ENCODE data around the gene KLHL17.
"Not testable (repeated sequence)": the region's sequence is repeated elsewhere in the genome, so short reads cannot be mapped to it uniquely, and the experiment has no call there.

KLHL17 gene

GRCh38 chr1:978835-979743 lies 18.7 kb downstream of the KLHL17 start:
- in situ Hi-C loops (cut with MboI; ENCODE audit: low sequenced_read_pairs): no loop called here

GRCh38 chr1:979744-980072 lies 19.3 kb downstream of the KLHL17 start:
- in situ Hi-C loops (cut with MboI; ENCODE audit: low sequenced_read_pairs): no loop called here

GRCh38 chr1:980137-980571 lies 19.8 kb downstream of the KLHL17 start:
- in situ Hi-C loops (cut with MboI; ENCODE audit: low sequenced_read_pairs): no loop called here

- in situ Hi-C loops (cut with MboI; ENCODE audit: low sequenced_read_pairs): no loop called here
Observed at GRCh38 chr1:980602-981395, 20.4 kb downstream of the KLHL17 start.

GRCh38 chr1:981491-981954 lies 21.1 kb downstream of the KLHL17 start:
- in situ Hi-C loops (cut with MboI; ENCODE audit: low sequenced_read_pairs): no loop called here

GRCh38 chr1:981955-982558 lies 21.7 kb downstream of the KLHL17 start, which contains the start of gene PERM1:
PERM1 (minus strand) TSS chr1:982093; CDS start chr1:981029, 1,064 bp downstream.
- in situ Hi-C loops (cut with MboI; ENCODE audit: low sequenced_read_pairs): no loop called here

GRCh38 chr1:982765-983436 lies 22.5 kb downstream of the KLHL17 start:
- in situ Hi-C loops (cut with MboI; ENCODE audit: low sequenced_read_pairs): no loop called here

GRCh38 chr1:983798-984475 lies 23.6 kb downstream of the KLHL17 start:
- in situ Hi-C loops (cut with MboI; ENCODE audit: low sequenced_read_pairs): no loop called here

- in situ Hi-C loops (cut with MboI; ENCODE audit: low sequenced_read_pairs): no loop called here
Observed at GRCh38 chr1:984476-984814, 24.1 kb downstream of the KLHL17 start.

GRCh38 chr1:985126-985525 lies 24.7 kb downstream of the KLHL17 start:
- in situ Hi-C loops (cut with MboI; ENCODE audit: low sequenced_read_pairs): no loop called here

- in situ Hi-C loops (cut with MboI; ENCODE audit: low sequenced_read_pairs): not testable (repeated sequence)
Observed at GRCh38 chr1:988061-988460, 27.7 kb downstream of the KLHL17 start.

- in situ Hi-C loops (cut with MboI; ENCODE audit: low sequenced_read_pairs): not testable (repeated sequence)
Observed at GRCh38 chr1:991275-991674, 30.9 kb downstream of the KLHL17 start.

GRCh38 chr1:991895-992294 lies 31.5 kb downstream of the KLHL17 start:
- in situ Hi-C loops (cut with MboI; ENCODE audit: low sequenced_read_pairs): no loop called here

- in situ Hi-C loops (cut with MboI; ENCODE audit: low sequenced_read_pairs): no loop called here
Observed at GRCh38 chr1:992362-992761, 32.0 kb downstream of the KLHL17 start.

- in situ Hi-C loops (cut with MboI; ENCODE audit: low sequenced_read_pairs): no loop called here
Observed at GRCh38 chr1:993379-993995, 33.1 kb downstream of the KLHL17 start.

GRCh38 chr1:994546-994945 lies 34.2 kb downstream of the KLHL17 start:
- in situ Hi-C loops (cut with MboI; ENCODE audit: low sequenced_read_pairs): not testable (repeated sequence)

GRCh38 chr1:995665-996633 lies 35.6 kb downstream of the KLHL17 start:
- in situ Hi-C loops (cut with MboI; ENCODE audit: low sequenced_read_pairs): no loop called here

- in situ Hi-C loops (cut with MboI; ENCODE audit: low sequenced_read_pairs): no loop called here
Observed at GRCh38 chr1:996851-997712, 36.7 kb downstream of the KLHL17 start.

Measured in HL-60/S4 (cell line).